GM18526 (cell line): ENCODE measurements around the gene GPR37L1.

Experiments used
- POLR2A ChIP-seq: IDR thresholded peaks from 3 replicates; pipeline ENCODE4 v1.6.1; 2011; ENCODE audit not compliant: insufficient read length; ENCODE audit errors: extremely low read depth

GPR37L1 gene

DNA sequence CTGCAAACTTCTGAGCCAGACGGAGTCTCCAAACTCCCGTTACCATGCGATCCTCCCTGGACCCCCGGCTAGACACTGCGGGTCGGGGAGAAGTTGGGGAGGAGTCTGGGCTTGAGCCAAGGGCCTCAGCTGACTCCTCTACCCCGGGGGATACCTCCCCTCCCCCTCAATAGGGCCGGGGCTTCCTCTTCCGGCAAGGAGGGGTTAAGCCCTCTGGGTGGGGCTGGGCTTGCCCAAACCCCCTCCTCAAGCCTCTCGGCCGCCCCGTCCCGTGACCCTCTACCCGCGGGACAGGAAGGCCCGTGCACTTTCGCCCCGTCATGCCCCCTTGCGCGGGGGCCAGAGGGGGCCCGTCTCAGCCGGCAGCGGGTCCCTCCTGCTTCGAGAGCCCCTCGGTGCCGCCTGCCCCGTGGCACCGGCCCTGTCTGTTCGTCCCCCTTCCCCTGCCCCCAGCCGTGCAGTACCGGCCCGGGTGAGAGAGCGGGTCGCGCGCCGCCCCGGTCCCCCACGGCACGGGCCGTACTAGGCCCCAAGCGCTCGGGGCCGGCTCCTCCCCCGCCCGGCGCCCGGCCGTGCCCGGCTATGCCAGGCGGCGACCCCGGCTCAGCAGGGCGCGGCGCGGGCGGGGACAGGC is 21.2 kb downstream of the GPR37L1 start:
- TF ChIP-seq POLR2A = peak; percentile 38

DNA sequence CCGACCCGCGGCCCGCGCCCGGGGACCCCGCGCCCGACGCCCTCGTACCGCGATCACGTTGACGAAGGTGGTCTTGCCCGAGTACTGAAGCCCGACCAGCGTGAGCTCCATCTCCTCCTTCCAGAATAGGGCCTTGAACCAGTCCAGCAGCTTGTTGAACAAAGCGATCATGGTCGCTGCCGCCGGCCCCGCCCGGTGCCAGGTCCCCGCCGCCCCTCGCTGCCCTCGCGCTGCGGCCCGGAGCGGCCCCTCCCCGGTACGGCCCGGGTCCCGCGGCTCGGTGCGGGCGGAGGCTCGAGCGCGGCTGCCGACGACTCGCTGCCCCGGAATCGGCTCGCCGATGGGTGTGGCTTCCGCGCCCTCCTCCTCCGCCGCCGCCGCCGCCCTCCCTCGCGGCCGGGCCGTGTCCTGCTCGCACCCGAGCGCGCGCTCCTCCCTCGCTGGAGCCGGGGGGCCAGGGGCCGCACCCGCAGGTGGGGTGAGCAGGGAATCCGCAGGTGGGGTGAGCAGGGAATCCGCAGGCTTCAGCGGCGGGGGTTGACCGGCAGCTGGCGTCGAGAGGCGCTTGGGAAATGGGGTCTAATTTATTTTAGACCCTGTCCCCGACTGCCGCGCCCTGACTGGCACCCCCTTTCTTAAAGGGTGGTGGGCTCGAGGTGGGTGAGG is 21.8 kb downstream of the GPR37L1 start, which contains the start of gene ARL8A:
Gene ARL8A (minus strand): TSS at position 336 of the 666 bp plus-strand sequence. CDS start 165 bp downstream, at position 171.
- TF ChIP-seq POLR2A = peak; percentile 46

DNA sequence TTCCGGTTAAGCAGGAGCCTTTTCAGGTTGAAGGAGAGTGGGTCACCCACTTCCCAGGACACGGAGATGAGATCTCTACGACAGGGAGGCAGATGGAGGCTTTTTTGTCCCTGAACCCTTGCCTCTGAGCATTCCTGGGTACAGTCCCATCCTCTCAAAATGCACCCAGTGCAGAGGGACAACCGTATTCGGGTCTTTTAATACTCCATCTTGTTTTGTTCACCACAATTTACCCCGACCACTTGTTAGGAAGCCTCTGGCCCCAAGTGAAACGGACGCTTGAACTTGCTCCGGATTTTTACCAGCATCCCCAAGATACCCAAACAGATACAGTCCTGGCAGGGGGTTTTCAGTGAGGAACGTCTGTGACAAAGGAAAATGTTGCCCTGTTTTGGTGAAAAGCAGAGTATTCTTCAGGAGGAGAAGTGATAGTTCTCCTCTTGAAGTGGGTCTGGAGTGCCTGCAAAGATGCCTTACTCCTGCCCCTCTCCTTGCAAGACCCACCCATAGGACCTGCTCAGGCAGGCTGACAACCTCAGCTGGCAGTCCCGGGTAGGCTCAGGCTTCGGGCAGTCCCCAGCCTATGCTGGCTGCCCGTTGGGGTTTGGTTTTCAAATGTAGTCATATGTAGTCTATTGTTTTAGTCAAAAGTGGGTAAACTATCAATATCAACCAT is 22.5 kb downstream of the GPR37L1 start:
- no peak for TF ChIP-seq POLR2A

- TF ChIP-seq POLR2A = no peak
Observed at GRCh38 chr1:202146279-202146678, 23.6 kb downstream of the GPR37L1 start.

DNA sequence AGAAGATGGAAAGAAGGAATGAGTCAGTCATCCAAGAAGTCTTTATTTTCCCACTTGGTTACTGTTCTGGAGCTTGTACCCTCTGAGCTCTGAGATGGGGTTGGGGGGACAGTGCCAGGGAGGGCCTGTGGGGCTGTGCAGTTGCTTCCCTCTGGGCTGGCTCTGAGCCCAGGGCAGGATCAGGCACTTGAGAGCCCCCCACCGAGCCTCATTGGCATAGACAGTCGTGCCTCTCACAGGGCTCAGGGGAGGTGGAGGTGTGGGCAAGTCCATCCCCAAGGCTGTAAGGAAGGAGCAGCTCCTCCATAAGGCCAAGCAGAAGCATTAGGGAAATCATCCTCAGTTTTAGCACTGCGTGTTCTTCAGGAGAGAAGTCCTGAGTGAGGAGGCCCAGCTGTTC is 24.3 kb downstream of the GPR37L1 start:
- TF ChIP-seq POLR2A = no peak

- no peak for TF ChIP-seq POLR2A
Observed at GRCh38 chr1:202148391-202148790, 25.7 kb downstream of the GPR37L1 start.

GRCh38 chr1:202149566-202149965 is 26.8 kb downstream of the GPR37L1 start:
- TF ChIP-seq POLR2A = no peak

DNA sequence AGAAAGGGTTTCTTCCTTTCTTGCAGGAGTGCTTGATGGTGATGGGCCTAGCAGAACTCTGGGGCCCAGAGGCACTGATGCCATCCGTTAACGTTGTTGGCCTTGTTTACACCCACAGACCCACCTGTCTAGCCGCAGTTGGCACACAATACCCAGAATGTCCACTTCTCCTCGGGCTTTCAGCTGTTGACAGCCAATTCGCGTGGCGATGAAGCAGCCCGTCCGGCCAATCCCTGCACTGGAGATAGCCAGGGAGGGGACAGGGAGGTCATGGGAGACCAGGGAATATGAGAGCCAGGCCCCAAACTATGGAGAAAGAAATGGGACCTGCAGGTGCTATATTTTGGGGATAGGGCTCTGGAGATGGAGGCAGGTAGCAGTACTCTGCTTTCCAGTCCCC is 27.5 kb downstream of the GPR37L1 start:
- TF ChIP-seq POLR2A = no peak

- no peak for TF ChIP-seq POLR2A
Observed at GRCh38 chr1:202150602-202151001, 27.9 kb downstream of the GPR37L1 start.

DNA sequence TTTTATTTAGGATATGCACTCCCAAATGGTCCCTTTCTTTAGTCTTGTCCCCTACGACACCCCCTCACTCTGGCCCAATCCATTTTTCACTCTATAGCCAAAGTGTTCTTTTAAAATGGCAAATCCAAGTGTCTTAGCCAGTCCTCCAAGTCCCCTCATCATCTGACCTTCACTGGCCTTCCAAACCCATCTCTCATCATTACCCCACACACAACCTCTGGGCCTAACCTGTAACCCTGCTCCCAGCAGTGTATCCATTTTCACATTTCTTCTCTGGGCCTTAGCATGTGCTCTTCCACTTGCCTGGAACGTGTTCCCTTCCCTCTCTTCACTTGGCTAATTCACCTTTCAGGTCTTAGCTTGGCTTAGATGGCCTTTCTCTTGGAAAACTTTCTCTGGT is 28.3 kb downstream of the GPR37L1 start:
- TF ChIP-seq POLR2A = no peak

- no peak for TF ChIP-seq POLR2A
Observed at GRCh38 chr1:202152399-202152798, 29.7 kb downstream of the GPR37L1 start.

DNA sequence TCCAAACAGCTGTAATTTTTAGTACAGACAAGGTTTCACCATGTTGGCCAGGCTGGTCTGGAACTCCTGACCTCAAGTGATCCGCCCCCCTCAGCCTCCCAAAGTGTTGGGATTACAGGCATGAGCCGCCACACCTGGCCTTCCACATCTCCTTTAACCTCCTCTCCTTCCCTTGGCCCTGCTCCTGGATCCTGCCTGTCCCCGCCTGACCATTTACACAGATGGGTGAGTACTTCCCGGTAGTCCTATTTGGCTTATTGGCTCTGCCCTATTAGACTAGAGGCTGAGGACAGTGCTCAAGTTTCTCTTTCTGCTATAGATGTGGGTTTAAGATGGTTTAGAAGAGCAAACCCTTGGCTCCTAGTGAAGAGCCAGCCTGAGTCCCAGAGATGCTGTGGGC is 30.6 kb downstream of the GPR37L1 start:
- no peak for TF ChIP-seq POLR2A

- TF ChIP-seq POLR2A = no peak
Observed at GRCh38 chr1:202154148-202154765, 31.5 kb downstream of the GPR37L1 start.

GRCh38 chr1:202154766-202155477 is 32.2 kb downstream of the GPR37L1 start:
- TF ChIP-seq POLR2A = no peak

DNA sequence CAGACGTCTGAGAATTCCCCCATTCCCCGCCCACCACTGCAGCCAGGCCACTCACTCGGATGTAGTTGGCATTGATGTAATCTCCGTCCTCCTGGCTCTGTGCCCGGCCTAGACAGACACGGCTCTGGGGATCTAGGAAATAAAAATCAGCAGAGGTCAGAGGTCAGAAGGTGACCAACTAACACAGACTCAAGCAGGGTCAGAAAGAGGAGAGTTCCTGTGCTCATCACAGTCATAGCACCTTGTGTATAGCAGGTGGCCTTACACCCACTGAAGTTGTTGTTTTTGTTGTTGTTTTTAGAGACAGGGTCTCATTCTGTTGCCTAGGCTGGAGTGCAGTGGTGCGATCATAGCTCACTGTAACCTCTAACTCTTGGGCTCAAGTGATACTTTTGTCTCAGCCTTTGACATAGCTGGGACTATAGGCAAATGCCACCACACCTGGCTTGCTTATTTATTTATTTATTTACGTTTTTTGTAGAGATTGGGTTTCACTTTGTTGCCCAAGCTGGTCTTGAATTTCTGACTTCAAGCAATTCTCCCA is 32.8 kb downstream of the GPR37L1 start:
- no peak for TF ChIP-seq POLR2A

DNA sequence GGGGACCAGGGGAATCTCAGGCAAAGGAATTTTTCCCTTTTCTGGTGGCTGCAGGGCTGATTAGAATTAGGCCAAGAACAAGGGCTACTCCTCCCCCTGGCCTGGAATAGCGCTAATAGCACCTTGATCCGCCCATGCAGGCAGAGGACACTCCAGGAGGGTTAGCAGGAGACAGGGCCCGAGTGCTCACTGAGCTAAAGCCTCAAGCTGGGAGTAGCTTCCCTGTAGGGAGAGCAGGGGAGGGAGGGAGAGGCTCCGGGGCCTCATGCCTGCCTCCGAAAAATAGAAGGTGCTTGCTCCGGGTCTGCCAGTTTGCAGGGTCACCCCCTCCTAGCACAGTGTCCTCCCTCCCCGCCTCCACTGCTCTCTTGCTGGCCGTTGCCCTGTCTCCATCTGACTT is 33.9 kb downstream of the GPR37L1 start:
- TF ChIP-seq POLR2A = no peak

- no peak for TF ChIP-seq POLR2A
Observed at GRCh38 chr1:202157945-202158344, 35.2 kb downstream of the GPR37L1 start.
